Sigmoid colon (tissue), 7 donors: ENCODE measurements around the gene ADORA2A. TPM values are rescaled to one million over a fixed set of nuclear protein-coding genes. Genes with fewer than 3 reads are reported as not detected.

Experiments
- DNase-seq: peaks from one replicate; pipeline ENCODE4 v3.0.0-alpha.2; 2019
- H3K27ac ChIP-seq, 4 donors: fragments of 200-600 bp; sonication (generic); one replicate each; pipeline ENCODE4 v1.5.1; 2016 to 2019; ENCODE audit warnings: mild to moderate bottlenecking in 1 of 4
- H3K27me3 ChIP-seq, 3 donors: fragments of 200-600 bp; sonication (generic); one replicate each; pipeline ENCODE4 v1.5.1; 2019; ENCODE audit warnings: mild to moderate bottlenecking in 1 of 3
- H3K36me3 ChIP-seq, 4 donors: fragments of 200-600 bp; sonication (generic); one replicate each; pipeline ENCODE4 v1.5.1; 2016 to 2019
- H3K4me1 ChIP-seq, 4 donors: fragments of 200-600 bp; sonication (generic); one replicate each; pipeline ENCODE4 v1.5.1; 2017 to 2019
- H3K4me3 ChIP-seq, 4 donors: fragments of 200-600 bp; sonication (generic); one replicate each; pipeline ENCODE4 v1.5.1; 2017 to 2019; ENCODE audit warnings: mild to moderate bottlenecking in 2 of 4, moderate library complexity in 1 of 4
- H3K9me3 ChIP-seq, 4 donors: fragments of 200-600 bp in 3 of 4; sonication (generic) in 3 of 4; one replicate each; pipeline versions ENCODE4 v1.5.1 to v1.6.1; 2013 to 2019
- EP300 ChIP-seq, 4 donors: sonication (generic); formaldehyde crosslinking; IDR thresholded peaks; one replicate each; pipeline ENCODE4 v1.6.1; 2017; ENCODE audit warnings: antibody characterized with exemption in 4 of 4
- POLR2A ChIP-seq, 2 donors: fragments of 450-650 bp; IDR thresholded peaks; one replicate each; pipeline ENCODE4 v1.6.1; 2016; ENCODE audit warnings: antibody characterized with exemption in 2 of 2, mild to moderate bottlenecking in 2 of 2, moderate library complexity in 2 of 2
- POLR2AphosphoS5 ChIP-seq, 4 donors: sonication (generic); formaldehyde crosslinking; IDR thresholded peaks; one replicate each; pipeline ENCODE4 v1.6.1; 2017; ENCODE audit warnings: antibody characterized with exemption in 4 of 4
- WGBS, 2 donors: extraction: QIAGEN DNeasy Blood & Tissue Kit; methylation state at CpG; one replicate each; pipeline ENCODE4 v1.1.7; 2013; 5-methylcytosine and 5-hydroxymethylcytosine counted together
- intact Hi-C: fragments of 100-400 bp; cut with DNase I; formaldehyde crosslinking; loops from one replicate; pipeline ENCODE4 v1.15.1; 2023
- polyA plus RNA-seq, 3 donors: library from polyadenylated mRNA; stranded (reverse); fragments of 200-250 nt; gene quantifications; one replicate each; pipeline ENCODE4 v1.2.3, GENCODE V29; 2013
- total RNA-seq, 4 donors: library from RNA; depleted of rRNA; stranded (reverse); fragments of >200 nt; gene quantifications; one replicate each; pipeline ENCODE4 v1.1.0, GENCODE V29; 2016
- TF ChIP-seq, protein P1 (sequence below), 4 experiments: fragments of 450-650 bp in 3 of 4; fragments of 200-600 bp in 1 of 4; IDR thresholded peaks; one replicate each; pipeline ENCODE4 v1.5.1; 2016 to 2019; ENCODE audit warnings: antibody characterized with exemption in 4 of 4, mild to moderate bottlenecking in 3 of 4, moderate library complexity in 2 of 4
- donor health status: healthy with polysubstance abuse.
- donor health status: Bipolar disorder and iron deficiency.
- donor health status: healthy.

ADORA2A gene
- total and polyA plus RNA-seq, 7 donors: 1.2 to 9.3 (median 3.0) TPM

DNA sequence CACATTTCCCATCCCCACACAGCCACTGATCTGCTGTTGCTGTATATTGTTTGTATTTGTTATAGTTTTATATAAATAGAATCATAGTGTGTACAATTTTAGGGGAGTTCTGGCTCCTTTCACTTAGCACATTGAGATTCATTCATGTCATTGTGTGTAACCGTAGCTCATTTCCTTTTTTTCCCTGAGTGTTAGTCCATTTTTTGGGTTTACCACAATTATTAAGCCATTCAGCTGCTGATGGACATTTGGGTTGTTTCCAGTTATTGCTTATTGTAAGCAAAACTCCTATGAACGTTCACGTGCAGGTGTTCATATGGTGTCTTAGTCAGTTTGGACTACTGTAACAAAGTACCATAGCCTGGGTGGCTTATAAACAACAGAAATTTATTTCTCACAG, 33.6 kb upstream of the ADORA2A start:
- Histone ChIP-seq H3K4me1 (peaks cover 0 to 34% (median 16%) of the 10 kb centered on the region in 4 donors), H3K9me3 (no peaks in the 10 kb centered on the region), H3K27me3 (no peaks in the 10 kb centered on the region), H3K27ac (no peak overlapping the region), H3K4me3 (no peak overlapping the region), H3K36me3 (peaks cover 0 to 32% (median 13%) of the 10 kb centered on the region in 4 donors)
- intact Hi-C loops: no loop called here
- 87 to 93% methylated on average over 3 of the region's 3 CpGs for WGBS, 2 donors
- DNase-seq: no peak
- TF ChIP-seq POLR2AphosphoS5 (IDR thresholded peaks at IDR 0.05) (no peak), POLR2A (IDR thresholded peaks at IDR 0.05) (no peak), EP300 (IDR thresholded peaks at IDR 0.05) (no peak)
- TF ChIP-seq, protein P1, sequence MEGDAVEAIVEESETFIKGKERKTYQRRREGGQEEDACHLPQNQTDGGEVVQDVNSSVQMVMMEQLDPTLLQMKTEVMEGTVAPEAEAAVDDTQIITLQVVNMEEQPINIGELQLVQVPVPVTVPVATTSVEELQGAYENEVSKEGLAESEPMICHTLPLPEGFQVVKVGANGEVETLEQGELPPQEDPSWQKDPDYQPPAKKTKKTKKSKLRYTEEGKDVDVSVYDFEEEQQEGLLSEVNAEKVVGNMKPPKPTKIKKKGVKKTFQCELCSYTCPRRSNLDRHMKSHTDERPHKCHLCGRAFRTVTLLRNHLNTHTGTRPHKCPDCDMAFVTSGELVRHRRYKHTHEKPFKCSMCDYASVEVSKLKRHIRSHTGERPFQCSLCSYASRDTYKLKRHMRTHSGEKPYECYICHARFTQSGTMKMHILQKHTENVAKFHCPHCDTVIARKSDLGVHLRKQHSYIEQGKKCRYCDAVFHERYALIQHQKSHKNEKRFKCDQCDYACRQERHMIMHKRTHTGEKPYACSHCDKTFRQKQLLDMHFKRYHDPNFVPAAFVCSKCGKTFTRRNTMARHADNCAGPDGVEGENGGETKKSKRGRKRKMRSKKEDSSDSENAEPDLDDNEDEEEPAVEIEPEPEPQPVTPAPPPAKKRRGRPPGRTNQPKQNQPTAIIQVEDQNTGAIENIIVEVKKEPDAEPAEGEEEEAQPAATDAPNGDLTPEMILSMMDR (IDR thresholded peaks at IDR 0.05): no peak

DNA sequence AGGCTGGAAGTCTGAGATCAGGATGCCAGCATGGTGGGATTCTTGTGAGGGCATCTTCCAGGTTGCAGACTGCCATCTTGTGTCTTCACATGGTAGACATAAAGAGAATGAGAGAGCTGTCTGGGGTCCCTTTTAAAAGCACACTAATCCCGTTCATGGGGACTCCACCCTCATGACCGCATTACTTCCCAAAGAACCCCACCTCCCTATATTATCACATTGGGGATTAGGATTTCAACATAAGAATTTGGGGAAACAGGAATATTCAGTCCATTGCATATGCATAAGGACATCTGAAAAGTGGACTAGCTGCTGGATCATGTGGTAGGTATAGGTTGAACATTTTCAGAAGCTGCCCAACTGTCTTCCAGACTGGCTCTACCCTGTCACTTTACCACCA, 33.1 kb upstream of the ADORA2A start:
- TF ChIP-seq EP300 (IDR thresholded peaks at IDR 0.05) (no peak), POLR2AphosphoS5 (IDR thresholded peaks at IDR 0.05) (no peak), POLR2A (IDR thresholded peaks at IDR 0.05) (no peak)
- TF ChIP-seq, protein P1 (IDR thresholded peaks at IDR 0.05): no peak
- Histone ChIP-seq H3K4me1 (peaks cover 0 to 34% (median 16%) of the 10 kb centered on the region in 4 donors), H3K36me3 (peaks cover 0 to 33% (median 13%) of the 10 kb centered on the region in 4 donors), H3K9me3 (no peaks in the 10 kb centered on the region), H3K27ac (no peak overlapping the region), H3K4me3 (no peak overlapping the region), H3K27me3 (no peaks in the 10 kb centered on the region)
- DNase-seq: no peak
- 92 to 94% methylated on average over 2 of the region's 2 CpGs for WGBS, 2 donors
- intact Hi-C loops: no loop called here

- TF ChIP-seq EP300 (IDR thresholded peaks at IDR 0.05) (no peak), POLR2A (IDR thresholded peaks at IDR 0.05) (no peak), POLR2AphosphoS5 (IDR thresholded peaks at IDR 0.05) (no peak)
- TF ChIP-seq, protein P1 (IDR thresholded peaks at IDR 0.05): no peak
- Histone ChIP-seq H3K36me3 (peaks cover 0 to 37% (median 13%) of the 10 kb centered on the region in 4 donors), H3K27me3 (no peaks in the 10 kb centered on the region), H3K9me3 (no peaks in the 10 kb centered on the region), H3K4me1 (peaks cover 0 to 28% (median 21%) of the 10 kb centered on the region in 4 donors), H3K27ac (no peak overlapping the region), H3K4me3 (no peak overlapping the region)
- intact Hi-C loops: no loop called here
- no peak for DNase-seq
These were observed 29.0 kb upstream of the ADORA2A start for GRCh38 chr22:24398409-24398808.

- no peak for TF ChIP-seq EP300 (IDR thresholded peaks at IDR 0.05)
- TF ChIP-seq, protein P1 (IDR thresholded peaks at IDR 0.05): no peak
- no peak for TF ChIP-seq POLR2A (IDR thresholded peaks at IDR 0.05)
- no peak for TF ChIP-seq POLR2AphosphoS5 (IDR thresholded peaks at IDR 0.05)
- DNase-seq: no peak
- intact Hi-C loops: no loop called here
- Histone ChIP-seq H3K4me3 (no peak overlapping the region), H3K9me3 (no peaks in the 10 kb centered on the region), H3K27ac (no peak overlapping the region), H3K4me1 (peaks cover 0 to 42% (median 33%) of the 10 kb centered on the region in 4 donors), H3K36me3 (peaks cover 0 to 37% (median 17%) of the 10 kb centered on the region in 4 donors), H3K27me3 (no peaks in the 10 kb centered on the region)
- 61 to 64% methylated on average over 8 of the region's 8 CpGs for WGBS, 2 donors
These were observed 27.2 kb upstream of the ADORA2A start for GRCh38 chr22:24400034-24400725.
